Hair follicle dermal papilla cell (primary cell): ENCODE measurements around the gene RPL31. TPM values are rescaled to one million over a fixed set of nuclear protein-coding genes. Genes with fewer than 3 reads are reported as not detected.

Experiments
- total RNA-seq: library from RNA; depleted of rRNA; stranded (reverse); fragments of >200 nt; gene quantifications from 2 replicates; pipeline ENCODE4 v1.2.3, GENCODE V29; 2012

RPL31 gene
- total RNA-seq, result 307 and 423 TPM in 2 replicates

DNA sequence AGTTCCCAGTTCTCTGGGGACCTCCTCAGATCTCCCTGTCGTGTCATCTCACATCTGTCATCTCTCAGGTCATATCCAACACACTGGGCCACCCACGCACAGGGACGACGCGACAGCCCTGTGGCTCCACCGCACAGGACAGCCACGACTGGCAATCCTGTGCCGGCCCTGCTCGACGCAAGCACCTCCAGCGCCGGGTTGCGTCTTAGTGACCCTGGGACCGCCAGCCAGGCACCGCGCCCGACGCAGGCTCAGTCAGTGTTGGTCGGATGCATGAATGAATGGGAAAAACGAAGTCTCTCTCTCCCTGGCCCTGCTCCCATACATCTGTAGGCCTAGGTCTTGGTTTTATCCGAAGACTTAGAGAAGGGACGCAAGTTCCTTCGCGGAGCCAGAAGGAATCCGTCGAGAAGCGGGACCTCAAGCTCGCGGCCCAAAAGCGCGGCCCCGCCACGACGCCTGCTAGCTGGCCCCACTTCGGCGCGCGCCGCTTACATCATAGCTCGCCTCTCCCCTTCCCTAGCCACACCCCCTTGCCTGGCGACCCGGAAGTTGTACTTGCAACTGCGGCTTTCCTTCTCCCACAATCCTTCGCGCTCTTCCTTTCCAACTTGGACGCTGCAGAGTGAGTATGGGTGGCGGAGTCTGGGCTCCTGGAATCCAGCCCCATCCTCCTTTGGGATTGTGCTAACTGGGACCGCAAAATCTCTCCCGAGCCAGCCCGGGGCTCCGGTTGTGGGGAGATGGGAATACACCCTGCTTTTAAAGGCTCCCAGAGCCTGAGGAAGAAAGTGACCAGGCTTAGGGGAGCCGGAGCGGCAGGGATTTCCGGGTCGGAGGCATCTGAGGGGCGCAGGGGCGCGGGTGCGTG is at the start of gene RPL31:
Gene RPL31 (plus strand): TSS at position 599 of the 871 bp plus-strand sequence. CDS start 413 bp downstream, outside the sequence.

Other genes with a start within 250 kb of the RPL31 start
- gene NPAS2, start 182.2 kb upstream of the RPL31 start, total RNA-seq, result 14.5 and 23.7 TPM in 2 replicates
- gene TBC1D8, start 149.1 kb downstream of the RPL31 start, total RNA-seq, result 16.4 and 23.6 TPM in 2 replicates